GM23338 (cell line): Measurements from ENCODE around the gene ABCC3. TPM values are rescaled to one million over a fixed set of nuclear protein-coding genes. Genes with fewer than 3 reads are reported as not detected.

Experiments used
- ATAC-seq: fragments of 200-7000 bp; cut with Tn5 transposase; 3 replicates; pipeline ENCODE4 v1.9.1; 2020
- DNase-seq: peaks from one replicate; pipeline ENCODE4 v3.0.0-alpha.2; 2015; ENCODE audit warnings: low spot score
- H2AFZ ChIP-seq: fragments of 200-600 bp; sonication (generic); 2 replicates; pipeline ENCODE4 v1.8.0; 2016; ENCODE audit warnings: antibody characterized with exemption, mild to moderate bottlenecking, moderate library complexity
- H3F3A ChIP-seq: fragments of 200-600 bp; sonication (generic); replicated peaks from 2 replicates; pipeline ENCODE4 v1.8.0; 2017; ENCODE audit warnings: antibody characterized with exemption, mixed run types, low read depth
- H3K27ac ChIP-seq: fragments of 200-600 bp; sonication (generic); 2 replicates; pipeline ENCODE4 v1.6.1; 2016; ENCODE audit warnings: low read depth
- H3K27me3 ChIP-seq: fragments of 200-600 bp; sonication (generic); 2 replicates; pipeline ENCODE4 v1.8.0; 2016; ENCODE audit warnings: mild to moderate bottlenecking, mixed run types, moderate library complexity; ENCODE audit not compliant: insufficient read depth
- H3K36me3 ChIP-seq: fragments of 200-600 bp; sonication (generic); 2 replicates; pipeline ENCODE4 v1.8.0; 2016; ENCODE audit warnings: mild to moderate bottlenecking; ENCODE audit not compliant: insufficient read depth
- H3K4me1 ChIP-seq: fragments of 200-600 bp; sonication (generic); 2 replicates; pipeline ENCODE4 v1.8.0; 2016; ENCODE audit warnings: mild to moderate bottlenecking, moderate library complexity; ENCODE audit not compliant: insufficient read depth
- H3K4me2 ChIP-seq: fragments of 200-600 bp; sonication (generic); 2 replicates; pipeline ENCODE4 v1.7.1; 2017; ENCODE audit warnings: mixed run types
- H3K4me3 ChIP-seq: fragments of 200-600 bp; sonication (generic); 2 replicates; pipeline ENCODE4 v1.6.1; 2016; ENCODE audit warnings: mixed run types
- H3K79me2 ChIP-seq: fragments of 200-600 bp; sonication (generic); replicated peaks from 2 replicates; pipeline ENCODE4 v1.8.0; 2017; ENCODE audit warnings: mild to moderate bottlenecking; ENCODE audit not compliant: insufficient read depth
- H3K9me2 ChIP-seq: fragments of 200-600 bp; sonication (generic); 2 replicates; pipeline ENCODE4 v1.8.0; 2017; ENCODE audit not compliant: insufficient read depth
- H4K20me1 ChIP-seq: fragments of 200-600 bp; sonication (generic); replicated peaks from 2 replicates; pipeline ENCODE4 v1.8.0; 2017; ENCODE audit warnings: mild to moderate bottlenecking; ENCODE audit not compliant: insufficient read depth
- H3K27ac Mint-ChIP-seq: 2 replicates; pipeline ENCODE4 v1.8.0; 2020; ENCODE audit warnings: inconsistent platforms, mild to moderate bottlenecking, moderate library complexity, mixed read lengths
- H3K27me3 Mint-ChIP-seq: 3 replicates; pipeline ENCODE4 v1.8.0; 2022; ENCODE audit warnings: low read depth, mild to moderate bottlenecking, moderate library complexity, mixed read lengths, inconsistent platforms; ENCODE audit not compliant: insufficient read depth, poor library complexity
- H3K36me3 Mint-ChIP-seq: 3 replicates; pipeline ENCODE4 v1.8.0; 2021; ENCODE audit warnings: low read depth, mild to moderate bottlenecking, inconsistent platforms, moderate library complexity, mixed read lengths
- H3K4me1 Mint-ChIP-seq: 3 replicates; pipeline ENCODE4 v1.8.0; 2020; ENCODE audit warnings: mild to moderate bottlenecking, inconsistent platforms, mixed read lengths
- H3K4me3 Mint-ChIP-seq: 3 replicates; pipeline ENCODE4 v1.8.0; 2021; ENCODE audit warnings: moderate library complexity, mild to moderate bottlenecking, inconsistent platforms, mixed read lengths
- H3K9me3 Mint-ChIP-seq: 3 replicates; pipeline ENCODE4 v1.8.0; 2020; ENCODE audit warnings: moderate library complexity, mild to moderate bottlenecking, inconsistent platforms, mixed read lengths
- CREB1 ChIP-seq: fragments of 250-450 bp; sonication (Bioruptor Pico); IDR thresholded peaks from 2 replicates; pipeline ENCODE4 v1.5.0; 2020; ENCODE audit warnings: low read depth, mild to moderate bottlenecking, moderate library complexity
- EZH2 ChIP-seq: fragments of 200-600 bp; sonication (generic); IDR thresholded peaks from one replicate; pipeline ENCODE4 v1.8.0; 2017; ENCODE audit warnings: antibody characterized with exemption, mild to moderate bottlenecking, low read depth; ENCODE audit not compliant: unreplicated experiment
- EZH2phosphoT487 ChIP-seq: fragments of 200-600 bp; sonication (generic); IDR thresholded peaks from one replicate; pipeline ENCODE4 v1.8.1; 2018; ENCODE audit warnings: antibody characterized with exemption; ENCODE audit not compliant: unreplicated experiment
- JUNB ChIP-seq: IDR thresholded peaks from one replicate; pipeline ENCODE4 v1.6.1; 2016; ENCODE audit warnings: antibody characterized with exemption; ENCODE audit not compliant: unreplicated experiment
- NANOG ChIP-seq: IDR thresholded peaks from 2 replicates; pipeline ENCODE4 v1.6.1; 2016; ENCODE audit warnings: antibody characterized with exemption, borderline replicate concordance
- REST ChIP-seq: IDR thresholded peaks from one replicate; pipeline ENCODE4 v1.6.1; 2018; ENCODE audit warnings: antibody characterized with exemption; ENCODE audit not compliant: unreplicated experiment
- STAT1 ChIP-seq: IDR thresholded peaks from one replicate; pipeline ENCODE4 v1.6.1; 2016; ENCODE audit warnings: antibody characterized with exemption; ENCODE audit not compliant: unreplicated experiment
- ZNF331 ChIP-seq: fragments of 250-450 bp; sonication (Bioruptor Pico); IDR thresholded peaks from 2 replicates; pipeline ENCODE4 v1.5.0; 2020; ENCODE audit warnings: low read depth, mild to moderate bottlenecking, moderate library complexity
- polyA plus RNA-seq: library from polyadenylated mRNA; unstranded; fragments of >200 nt; fragmentation: Nextera tagmentation; extraction: Ambion mirVana; gene quantifications from 2 replicates; pipeline ENCODE4 v1.2.1, GENCODE V29; 2016
- total RNA-seq: library from RNA; depleted of rRNA; stranded (reverse); fragments of >200 nt; shearing (Covaris generic); gene quantifications from 2 replicates; pipeline ENCODE4 v1.2.3, GENCODE V29; 2014

Gene ABCC3
- total and polyA plus RNA-seq, 2 experiments from 2014 or later = not detected

- TF ChIP-seq REST (no peak), STAT1 (no peak), NANOG (no peak), EZH2 (no peak), EZH2phosphoT487 (no peak), CREB1 (CRISPR knock-in tag) (no peak)
These were observed 998 bp upstream of the ABCC3 start (continued) for GRCh38 chr17:50633683-50634082.

DNA sequence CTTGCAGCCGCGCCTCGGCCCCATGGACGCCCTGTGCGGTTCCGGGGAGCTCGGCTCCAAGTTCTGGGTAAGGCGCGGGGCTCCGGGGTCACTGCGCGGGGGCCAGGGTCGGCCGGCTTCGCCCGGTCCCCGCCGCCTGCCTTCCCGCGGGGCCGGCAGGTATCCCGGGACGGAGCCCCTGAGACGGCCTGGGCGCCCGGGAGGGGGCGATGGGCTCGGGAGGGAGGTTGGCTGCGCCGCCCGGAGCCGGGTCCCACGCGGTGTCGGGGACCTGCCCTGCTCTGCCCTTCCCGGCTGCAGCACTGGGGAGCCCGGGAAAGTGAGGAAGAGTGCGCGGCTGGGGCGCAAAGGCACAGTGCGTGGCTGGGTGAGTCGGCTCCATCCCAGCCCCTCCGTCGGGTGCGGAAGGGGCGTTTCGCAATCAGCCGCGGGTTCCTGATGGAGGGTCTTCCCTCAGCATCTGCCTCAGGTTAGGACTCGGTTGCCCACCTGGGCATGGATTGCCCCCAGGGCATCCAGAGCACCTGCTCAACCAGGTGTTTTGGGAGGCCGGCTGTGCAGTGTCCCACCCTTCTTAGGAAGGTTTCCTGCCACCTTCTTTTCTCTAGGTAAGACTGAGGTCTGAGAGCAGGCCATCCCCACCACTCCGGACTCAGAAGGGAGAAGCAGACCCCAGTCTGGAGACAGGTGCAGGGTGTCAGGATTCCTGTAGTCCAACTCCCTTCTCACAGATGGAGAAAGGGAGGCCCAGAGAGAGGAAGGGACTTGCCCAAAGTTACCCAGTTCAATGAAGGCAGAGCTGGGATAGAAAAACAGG lies 442 bp downstream of the ABCC3 start:
- no peak overlapping the region for H3K27ac Mint-ChIP-seq
- peak overlapping the region; percentile 97 for H2AFZ ChIP-seq
- H4K20me1 ChIP-seq = no peaks in the 10 kb centered on the region
- H3K36me3 ChIP-seq = no peaks in the 10 kb centered on the region
- H3K9me2 ChIP-seq = no peaks in the 10 kb centered on the region
- 0 out of 2 replicates have a peak, but pooled peaks cover 3% of the 10 kb centered on the region for H3F3A ChIP-seq
- H3K79me2 ChIP-seq = no peaks in the 10 kb centered on the region
- H3K4me3 Mint-ChIP-seq = peak overlapping the region; percentile 28
- peaks cover 17% of the 10 kb centered on the region for H3K4me1 Mint-ChIP-seq
- peaks cover 3% of the 10 kb centered on the region; the same call in 1 of the 2 replicates for H3K4me1 ChIP-seq
- no peaks in the 10 kb centered on the region for H3K36me3 Mint-ChIP-seq
- peak overlapping the region; percentile 87 for H3K4me2 ChIP-seq
- peaks cover 53% of the 10 kb centered on the region for H3K27me3 ChIP-seq
- no peak overlapping the region for H3K27ac ChIP-seq
- TF ChIP-seq NANOG = no peak
- TF ChIP-seq EZH2 = peak; percentile 56
- no peak for TF ChIP-seq ZNF331 (CRISPR knock-in tag)
- no peak for TF ChIP-seq CREB1 (CRISPR knock-in tag)
- ATAC-seq (peak; percentile 56), DNase-seq (peak; percentile 65)
- no peaks in the 10 kb centered on the region for H3K9me3 Mint-ChIP-seq
- H3K27me3 Mint-ChIP-seq = peaks cover 41% of the 10 kb centered on the region
- peak overlapping the region; percentile 70 for H3K4me3 ChIP-seq

- peaks cover 6% of the 10 kb centered on the region; the same call in 1 of the 2 replicates for H3K4me1 ChIP-seq
- peak overlapping the region; percentile 87 for H3K4me2 ChIP-seq
- H3K79me2 ChIP-seq = no peaks in the 10 kb centered on the region
- H2AFZ ChIP-seq = peak overlapping the region; percentile 97
- no peaks in the 10 kb centered on the region for H3K9me3 Mint-ChIP-seq
- no peaks in the 10 kb centered on the region for H3K9me2 ChIP-seq
- 0 out of 2 replicates have a peak, but pooled peaks cover 3% of the 10 kb centered on the region for H3F3A ChIP-seq
- TF ChIP-seq ZNF331 (CRISPR knock-in tag) = no peak
- TF ChIP-seq REST = no peak
- no peak for TF ChIP-seq JUNB
- H3K27ac Mint-ChIP-seq = no peak overlapping the region
- no peaks in the 10 kb centered on the region for H3K36me3 Mint-ChIP-seq
- H3K4me3 ChIP-seq = peak overlapping the region; percentile 70
- no peaks in the 10 kb centered on the region for H3K36me3 ChIP-seq
- DNase-seq (no peak), ATAC-seq (no peak)
- H3K4me1 Mint-ChIP-seq = peaks cover 16% of the 10 kb centered on the region
- H3K27me3 Mint-ChIP-seq = peaks cover 38% of the 10 kb centered on the region
- no peak overlapping the region for H3K4me3 Mint-ChIP-seq
- H4K20me1 ChIP-seq = no peaks in the 10 kb centered on the region
- no peak overlapping the region for H3K27ac ChIP-seq
- H3K27me3 ChIP-seq = peaks cover 53% of the 10 kb centered on the region
These were observed 976 bp downstream of the ABCC3 start for GRCh38 chr17:50635732-50635981.
